Dedifferentiated amniotic fluid mesenchymal stem cell (primary cell): ENCODE data around the gene USP15.

Experiments
- DNase-seq: peaks from one replicate; pipeline ENCODE4 v3.0.0-alpha.2; 2016; ENCODE audit errors: extremely low spot score

The USP15 gene

GRCh38 chr12:62259993-62260732 lies at the start of gene USP15:
USP15 (plus strand) TSS chr12:62260404; CDS start chr12:62260415, 11 bp downstream.
- DNase-seq = peak; percentile 96

GRCh38 chr12:62210422-62210821 lies 49.8 kb upstream of the USP15 start:
- peak; percentile 37 for DNase-seq

- DNase-seq = no peak
Measured at GRCh38 chr12:62211510-62211909, 48.7 kb upstream of the USP15 start.

GRCh38 chr12:62214846-62215245 lies 45.4 kb upstream of the USP15 start:
- DNase-seq = no peak

GRCh38 chr12:62215506-62215905 lies 44.7 kb upstream of the USP15 start:
- no peak for DNase-seq

- DNase-seq = no peak
Measured at GRCh38 chr12:62217466-62218194, 42.6 kb upstream of the USP15 start.

- no peak for DNase-seq
Measured at GRCh38 chr12:62221107-62221506, 39.1 kb upstream of the USP15 start.

GRCh38 chr12:62224601-62225000 lies 35.6 kb upstream of the USP15 start:
- no peak for DNase-seq

GRCh38 chr12:62227091-62227490 lies 33.1 kb upstream of the USP15 start:
- DNase-seq = no peak

- no peak for DNase-seq
Measured at GRCh38 chr12:62230652-62231051, 29.6 kb upstream of the USP15 start.

GRCh38 chr12:62232143-62232729 lies 28.0 kb upstream of the USP15 start:
- no peak for DNase-seq

GRCh38 chr12:62233805-62234204 lies 26.4 kb upstream of the USP15 start:
- no peak for DNase-seq

GRCh38 chr12:62239571-62239970 lies 20.6 kb upstream of the USP15 start:
- DNase-seq = no peak

GRCh38 chr12:62247281-62248045 lies 12.7 kb upstream of the USP15 start:
- no peak for DNase-seq

GRCh38 chr12:62248873-62249272 lies 11.3 kb upstream of the USP15 start:
- no peak for DNase-seq

- DNase-seq = no peak
Measured at GRCh38 chr12:62249419-62249818, 10.8 kb upstream of the USP15 start.

GRCh38 chr12:62250671-62251608 lies 9.3 kb upstream of the USP15 start:
- DNase-seq = no peak

GRCh38 chr12:62251609-62251958 lies 8.6 kb upstream of the USP15 start:
- no peak for DNase-seq

GRCh38 chr12:62252576-62252975 lies 7.6 kb upstream of the USP15 start:
- no peak for DNase-seq

GRCh38 chr12:62254967-62255366 lies 5.2 kb upstream of the USP15 start:
- no peak for DNase-seq
